Vagina (tissue), 2 donors: ENCODE data around the gene NAALADL1.

ENCODE experiments used
- CTCF ChIP-seq, 3 experiments: fragments of 450-650 bp in 2 of 3; fragments of 200-600 bp in 1 of 3; sonication (generic) in 1 of 3; IDR thresholded peaks; one replicate each; pipeline ENCODE4 v1.5.1; 2017 to 2019; ENCODE audit warnings: antibody characterized with exemption in 3 of 3, mild to moderate bottlenecking in 2 of 3, moderate library complexity in 2 of 3
- POLR2AphosphoS5 ChIP-seq, 2 donors: sonication (generic); formaldehyde crosslinking; IDR thresholded peaks; one replicate each; pipeline ENCODE4 v1.9.0; 2017; ENCODE audit warnings: antibody characterized with exemption in 2 of 2, mild to moderate bottlenecking in 2 of 2, low read depth in 1 of 2; ENCODE audit not compliant: insufficient read depth in 1 of 2

DNA sequence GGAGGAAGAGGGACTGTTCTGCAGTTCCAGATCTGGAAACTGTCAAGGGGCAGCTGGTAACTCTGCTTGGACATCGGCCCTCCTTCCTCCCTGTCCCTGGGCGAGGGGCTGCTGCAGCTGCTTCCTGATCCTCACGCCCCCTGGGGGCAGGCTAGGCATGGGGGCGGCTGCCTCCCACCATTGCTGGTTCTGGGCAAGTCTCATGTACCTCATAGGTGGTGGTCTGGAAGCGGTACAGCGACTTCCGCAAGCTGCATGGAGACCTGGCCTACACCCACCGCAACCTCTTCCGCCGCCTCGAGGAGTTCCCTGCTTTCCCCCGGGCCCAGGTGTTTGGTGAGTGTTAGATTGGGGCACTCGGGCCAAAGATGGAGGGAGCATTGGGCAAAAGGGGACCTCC is 26.1 kb downstream of the NAALADL1 start:
- no peak for TF ChIP-seq CTCF (IDR thresholded peaks at IDR 0.05)
- no peak for TF ChIP-seq POLR2AphosphoS5 (IDR thresholded peaks at IDR 0.05; ENCODE audit: insufficient read depth in 1 of 2, low read depth in 1 of 2)
